K562 (cell line): ENCODE measurements around the gene PNP. TPM values are rescaled to one million over a fixed set of nuclear protein-coding genes. Genes with fewer than 3 reads are reported as not detected.

Experiments used
- ATAC-seq: fragments of 200-7000 bp; cut with Tn5 transposase; 3 replicates; pipeline ENCODE4 v1.9.1; 2020; ENCODE audit warnings: moderate library complexity
- BruUV-seq: library from RNA; stranded (reverse); fragments of 400-500 nt; replicated peaks from 2 replicates; lab custom pipeline; 2021; lab: Mats Ljungman, UMichigan
- CTCF ChIA-PET: fragments of 300-600 bp; formaldehyde crosslinking; extraction: SDS; loops from one replicate; lab custom pipeline; 2021; ENCODE audit warnings: low intra/inter-chr PET ratio; lab: Yijun Ruan, JAX
- POLR2A ChIA-PET: fragments of 300-600, 350-650 bp; sonication (Branson Sonifier 250); formaldehyde crosslinking; extraction: SDS; loops from one replicate; lab custom pipeline; 2021; ENCODE audit warnings: antibody characterized with exemption, inconsistent platforms; lab: Yijun Ruan, JAX
- DNase-seq, 4 experiments: peaks; one replicate each; pipeline versions ENCODE4 v3.0.0 to v3.0.0-alpha.2; 2011 to 2018; ENCODE audit warnings: low spot score in 3 of 4, mixed read lengths in 3 of 4; ENCODE audit errors: extremely low read depth in 1 of 4
- FAIRE-seq: peaks from 2 replicates; lab custom pipeline; 2011; peaks lifted over from hg19 to GRCh38; lab: Jason Lieb, UNC
- H2AFZ ChIP-seq: 2 replicates; pipeline ENCODE4 v1.6.0; 2011; ENCODE audit warnings: low read depth, low read length, control low read depth, inconsistent platforms
- H3K27ac ChIP-seq: fragments of 200-600 bp; 3 replicates; pipeline ENCODE4 v1.8.0; 2011; ENCODE audit warnings: low read depth, mild to moderate bottlenecking, control low read depth, inconsistent platforms, low read length, moderate library complexity, mixed read lengths; ENCODE audit errors: extremely low read depth
- H3K27me3 ChIP-seq, 2 experiments: fragments of 300-600 bp in 1 of 2; 2 replicates in 1 of 2; 3 replicates in 1 of 2; pipeline versions ENCODE4 v1.6.0 to v1.8.0; 2011; ENCODE audit warnings: inconsistent platforms in 2 of 2, low read length in 2 of 2, mild to moderate bottlenecking in 1 of 2, mixed read lengths in 1 of 2, moderate library complexity in 1 of 2; ENCODE audit not compliant: control insufficient read depth in 2 of 2, insufficient read depth in 2 of 2
- H3K36me3 ChIP-seq: fragments of 300-600 bp; 3 replicates; pipeline ENCODE4 v1.8.0; 2011; ENCODE audit warnings: mild to moderate bottlenecking, low read length, inconsistent platforms; ENCODE audit not compliant: control insufficient read depth, insufficient read depth
- H3K4me1 ChIP-seq, 2 experiments: fragments of 200-600 bp in 1 of 2; replicated peaks in 1 of 2; 2 replicates in 1 of 2; 3 replicates in 1 of 2; pipeline versions ENCODE4 v1.5.1 to v1.8.0; 2011; ENCODE audit warnings: inconsistent platforms in 2 of 2, low read length in 2 of 2, mild to moderate bottlenecking in 1 of 2, mixed read lengths in 1 of 2, moderate library complexity in 1 of 2; ENCODE audit not compliant: control insufficient read depth in 2 of 2, insufficient read depth in 2 of 2
- H3K4me2 ChIP-seq: 2 replicates; pipeline ENCODE4 v1.6.1; 2011; ENCODE audit warnings: low read length, control low read depth, inconsistent platforms, mixed read lengths; ENCODE audit not compliant: insufficient read depth
- H3K4me3 ChIP-seq: fragments of 200-600 bp; sonication (generic), shearing (Covaris generic); 2 replicates; pipeline ENCODE4 v1.5.1; 2016; ENCODE audit warnings: control low read depth, inconsistent platforms
- H3K79me2 ChIP-seq: fragments of 200-600 bp; 3 replicates; pipeline ENCODE4 v1.8.0; 2011; ENCODE audit warnings: low read length, inconsistent platforms; ENCODE audit not compliant: control insufficient read depth, insufficient read depth
- H3K9ac ChIP-seq, 2 experiments: 2 replicates each; pipeline versions ENCODE4 v1.6.0 to v1.6.1; 2011; ENCODE audit warnings: low read depth in 2 of 2, low read length in 2 of 2, control low read depth in 1 of 2, inconsistent platforms in 1 of 2, mild to moderate bottlenecking in 1 of 2, mixed read lengths in 1 of 2; ENCODE audit not compliant: insufficient read depth in 1 of 2
- H3K9me1 ChIP-seq: one replicate; pipeline ENCODE4 v1.6.0; 2011; ENCODE audit warnings: inconsistent platforms, mild to moderate bottlenecking, low read length, moderate library complexity; ENCODE audit not compliant: control insufficient read depth, insufficient read depth
- H3K9me3 ChIP-seq: replicated peaks from 2 replicates; pipeline ENCODE4 v1.5.1; 2011; ENCODE audit warnings: low read depth, low read length, inconsistent platforms; ENCODE audit not compliant: control insufficient read depth, insufficient read depth
- H4K20me1 ChIP-seq: replicated peaks from 2 replicates; pipeline ENCODE4 v1.6.1; 2011; ENCODE audit warnings: low read length, inconsistent platforms, mixed read lengths; ENCODE audit not compliant: control insufficient read depth, insufficient read depth
- ETS2 ChIP-seq: IDR thresholded peaks from 2 replicates; pipeline ENCODE4 v1.6.1; 2016; ENCODE audit warnings: borderline replicate concordance, missing genetic modification characterization, mild to moderate bottlenecking, moderate library complexity, missing compliant biosample characterization; ENCODE audit not compliant: poor library complexity, severe bottlenecking
- HCFC1 ChIP-seq: IDR thresholded peaks from 2 replicates; pipeline ENCODE4 v1.6.1; 2012; ENCODE audit warnings: low read depth, low read length, improper control_type of control experiment
- L3MBTL2 ChIP-seq: fragments of 450-650 bp; IDR thresholded peaks from 2 replicates; pipeline ENCODE4 v1.6.1; 2016; ENCODE audit warnings: mild to moderate bottlenecking, moderate library complexity
- PCBP1 ChIP-seq: fragments of 200-400 bp; formaldehyde crosslinking; IDR thresholded peaks from 2 replicates; pipeline ENCODE4 v1.6.1; 2018; ENCODE audit warnings: mild to moderate bottlenecking, low read depth, low read length; ENCODE audit not compliant: poor library complexity, severe bottlenecking
- SMAD2 ChIP-seq: fragments of 150-350 bp; IDR thresholded peaks from 2 replicates; pipeline ENCODE4 v1.6.1; 2014; ENCODE audit warnings: low read depth, mild to moderate bottlenecking, low read length
- ZNF174 ChIP-seq: fragments of 250-450 bp; sonication (Bioruptor Pico); IDR thresholded peaks from 2 replicates; pipeline ENCODE4 v1.4.0; 2020; ENCODE audit warnings: mild to moderate bottlenecking
- ZNF696 ChIP-seq: fragments of 250-450 bp; sonication (Bioruptor Pico); conservative IDR thresholded peaks from 2 replicates; pipeline ENCODE4 v1.4.0; 2020; ENCODE audit warnings: mild to moderate bottlenecking, moderate library complexity
- ZNF830 ChIP-seq: fragments of 250-450 bp; sonication (Bioruptor Pico); IDR thresholded peaks from 2 replicates; pipeline ENCODE4 v1.5.0; 2021; ENCODE audit warnings: mild to moderate bottlenecking
- ZZZ3 ChIP-seq: fragments of 450-650 bp; IDR thresholded peaks from 2 replicates; pipeline ENCODE4 v1.6.1; 2016; ENCODE audit warnings: antibody characterized with exemption, mild to moderate bottlenecking, moderate library complexity
- WGBS: fragments of 100-300 bp; shearing (Covaris generic); methylation state at CpG from one replicate; pipeline ENCODE4 v1.1.6; 2016; ENCODE audit warnings: low coverage, mixed read lengths; ENCODE audit not compliant: insufficient coverage; ENCODE audit errors: missing lambda C conversion rate; 5-methylcytosine and 5-hydroxymethylcytosine counted together
- in situ Hi-C: fragments of 300-500 bp; cut with MboI; formaldehyde crosslinking; loops from 4 replicates; pipeline ENCODE4 v1.15.0; 2018; ENCODE audit warnings: inconsistent platforms, mixed read lengths
- intact Hi-C: fragments of 100-400 bp; cut with micrococcal nuclease; formaldehyde crosslinking; loops from 2 replicates; pipeline ENCODE4 v1.14.2; 2022
- polyA plus RNA-seq, 8 experiments: library from polyadenylated mRNA; depleted of rRNA in 4 of 8; stranded (reverse) in 5 of 8; unstranded in 3 of 8; fragments of >200 nt; fragmentation: Nextera tagmentation in 2 of 8; fragmentation: Illumina TruSeq in 1 of 8; extraction: Ambion mirVana in 2 of 8; extraction: Trizol in 1 of 8; gene quantifications; 2 replicates each; pipeline versions ENCODE4 v1.2.1 to v1.2.3, GENCODE V29; 2011 to 2014; ENCODE audit warnings: inconsistent platforms in 1 of 8, missing spikeins in 1 of 8
- total RNA-seq, 7 experiments: library from RNA; depleted of rRNA in 6 of 7; stranded (reverse); fragments of >200 nt in 6 of 7; fragmentation: Illumina TruSeq in 2 of 7; extraction: Trizol in 2 of 7; gene quantifications; 2 replicates each; pipeline versions ENCODE4 v1.2.1 to v1.2.3, GENCODE V29; 2011 to 2021; ENCODE audit warnings: low replicate concordance in 1 of 7
- TF ChIP-seq, protein P1 (sequence below): fragments of 250-450 bp; sonication (Bioruptor Pico); IDR thresholded peaks from 2 replicates; pipeline ENCODE4 v1.4.0; 2020; ENCODE audit warnings: mild to moderate bottlenecking, moderate library complexity, borderline replicate concordance
- TF ChIP-seq, protein P2 (sequence below): fragments of 250-450 bp; sonication (Bioruptor Pico); IDR thresholded peaks from 2 replicates; pipeline ENCODE4 v1.4.0; 2020
- TF ChIP-seq, protein P3 (sequence below): fragments of 450-650 bp; formaldehyde crosslinking; IDR thresholded peaks from 2 replicates; pipeline ENCODE4 v1.4.0; 2022; ENCODE audit warnings: missing genetic modification characterization

Gene PNP
- total and polyA plus RNA-seq, 9 of the 15 experiments (the other 6 are each of a cell fraction or from before 2014, with no cell fraction given) = 92.5 to 288 (median 137) TPM

DNA sequence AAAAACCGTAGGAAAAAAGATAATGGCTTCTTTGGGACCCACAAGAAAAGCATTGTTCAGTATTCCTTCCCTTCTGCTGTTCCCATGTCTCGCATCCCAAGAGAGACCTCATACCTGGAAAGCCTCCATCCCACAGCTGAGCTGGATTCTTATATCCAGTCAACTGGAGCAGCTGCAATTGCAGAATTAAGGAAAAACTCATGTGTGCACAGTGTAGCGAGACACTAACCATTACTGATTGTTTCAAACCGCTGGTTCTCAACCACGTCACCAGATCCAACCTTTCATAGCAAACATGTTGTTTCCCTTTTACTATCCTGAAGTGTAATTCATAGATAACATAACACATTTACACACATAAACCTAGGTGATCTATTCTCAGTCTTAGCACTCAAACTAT is 30.7 kb downstream of the PNP start:
- Histone ChIP-seq H3K4me3 (no peak overlapping the region), H3K4me1 (peaks cover 0 to 5% of the 10 kb centered on the region in 2 experiments; a peak in 2 of 5 replicates), H3K9me3 (no peaks in the 10 kb centered on the region), H2AFZ (peak overlapping the region; percentile 71), H3K36me3 (no peaks in the 10 kb centered on the region), H3K9ac (no peak overlapping the region), H4K20me1 (no peaks in the 10 kb centered on the region), H3K27ac (no peak overlapping the region), H3K4me2 (no peak overlapping the region), H3K27me3 (no peaks in the 10 kb centered on the region), H3K79me2 (no peaks in the 10 kb centered on the region), H3K9me1 (no peaks in the 10 kb centered on the region)
- in situ Hi-C loops = no loop called here
- no TSS peak for BruUV-seq
- FAIRE-seq (no peak), DNase-seq (no peak), ATAC-seq (no peak)
- ChIA-PET CTCF (no interaction called here), POLR2A (no interaction called here)
- intact Hi-C loops = no loop called here
- 79% methylated on average over 5 of the region's 5 CpGs for WGBS
- no peak for TF ChIP-seq ZZZ3
- no peak for TF ChIP-seq ZNF696 (CRISPR knock-in tag)
- no peak for TF ChIP-seq ZNF174 (CRISPR knock-in tag)
- TF ChIP-seq ZNF830 (CRISPR knock-in tag) = no peak
- TF ChIP-seq, protein P1, sequence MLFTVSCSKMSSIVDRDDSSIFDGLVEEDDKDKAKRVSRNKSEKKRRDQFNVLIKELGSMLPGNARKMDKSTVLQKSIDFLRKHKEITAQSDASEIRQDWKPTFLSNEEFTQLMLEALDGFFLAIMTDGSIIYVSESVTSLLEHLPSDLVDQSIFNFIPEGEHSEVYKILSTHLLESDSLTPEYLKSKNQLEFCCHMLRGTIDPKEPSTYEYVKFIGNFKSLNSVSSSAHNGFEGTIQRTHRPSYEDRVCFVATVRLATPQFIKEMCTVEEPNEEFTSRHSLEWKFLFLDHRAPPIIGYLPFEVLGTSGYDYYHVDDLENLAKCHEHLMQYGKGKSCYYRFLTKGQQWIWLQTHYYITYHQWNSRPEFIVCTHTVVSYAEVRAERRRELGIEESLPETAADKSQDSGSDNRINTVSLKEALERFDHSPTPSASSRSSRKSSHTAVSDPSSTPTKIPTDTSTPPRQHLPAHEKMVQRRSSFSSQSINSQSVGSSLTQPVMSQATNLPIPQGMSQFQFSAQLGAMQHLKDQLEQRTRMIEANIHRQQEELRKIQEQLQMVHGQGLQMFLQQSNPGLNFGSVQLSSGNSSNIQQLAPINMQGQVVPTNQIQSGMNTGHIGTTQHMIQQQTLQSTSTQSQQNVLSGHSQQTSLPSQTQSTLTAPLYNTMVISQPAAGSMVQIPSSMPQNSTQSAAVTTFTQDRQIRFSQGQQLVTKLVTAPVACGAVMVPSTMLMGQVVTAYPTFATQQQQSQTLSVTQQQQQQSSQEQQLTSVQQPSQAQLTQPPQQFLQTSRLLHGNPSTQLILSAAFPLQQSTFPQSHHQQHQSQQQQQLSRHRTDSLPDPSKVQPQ (CRISPR knock-in tag) = no peak
- TF ChIP-seq, protein P2, sequence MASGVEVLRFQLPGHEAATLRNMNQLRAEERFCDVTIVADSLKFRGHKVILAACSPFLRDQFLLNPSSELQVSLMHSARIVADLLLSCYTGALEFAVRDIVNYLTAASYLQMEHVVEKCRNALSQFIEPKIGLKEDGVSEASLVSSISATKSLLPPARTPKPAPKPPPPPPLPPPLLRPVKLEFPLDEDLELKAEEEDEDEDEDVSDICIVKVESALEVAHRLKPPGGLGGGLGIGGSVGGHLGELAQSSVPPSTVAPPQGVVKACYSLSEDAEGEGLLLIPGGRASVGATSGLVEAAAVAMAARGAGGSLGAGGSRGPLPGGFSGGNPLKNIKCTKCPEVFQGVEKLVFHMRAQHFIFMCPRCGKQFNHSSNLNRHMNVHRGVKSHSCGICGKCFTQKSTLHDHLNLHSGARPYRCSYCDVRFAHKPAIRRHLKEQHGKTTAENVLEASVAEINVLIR = no peak
- no peak for TF ChIP-seq HCFC1
- no peak for TF ChIP-seq PCBP1
- no peak for TF ChIP-seq SMAD2
- no peak for TF ChIP-seq L3MBTL2
- TF ChIP-seq, protein P3, sequence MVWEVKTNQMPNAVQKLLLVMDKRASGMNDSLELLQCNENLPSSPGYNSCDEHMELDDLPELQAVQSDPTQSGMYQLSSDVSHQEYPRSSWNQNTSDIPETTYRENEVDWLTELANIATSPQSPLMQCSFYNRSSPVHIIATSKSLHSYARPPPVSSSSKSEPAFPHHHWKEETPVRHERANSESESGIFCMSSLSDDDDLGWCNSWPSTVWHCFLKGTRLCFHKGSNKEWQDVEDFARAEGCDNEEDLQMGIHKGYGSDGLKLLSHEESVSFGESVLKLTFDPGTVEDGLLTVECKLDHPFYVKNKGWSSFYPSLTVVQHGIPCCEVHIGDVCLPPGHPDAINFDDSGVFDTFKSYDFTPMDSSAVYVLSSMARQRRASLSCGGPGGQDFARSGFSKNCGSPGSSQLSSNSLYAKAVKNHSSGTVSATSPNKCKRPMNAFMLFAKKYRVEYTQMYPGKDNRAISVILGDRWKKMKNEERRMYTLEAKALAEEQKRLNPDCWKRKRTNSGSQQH = no peak
- TF ChIP-seq ETS2 (tag) = no peak
